Measurements from ENCODE around the gene AJM1.

DNA sequence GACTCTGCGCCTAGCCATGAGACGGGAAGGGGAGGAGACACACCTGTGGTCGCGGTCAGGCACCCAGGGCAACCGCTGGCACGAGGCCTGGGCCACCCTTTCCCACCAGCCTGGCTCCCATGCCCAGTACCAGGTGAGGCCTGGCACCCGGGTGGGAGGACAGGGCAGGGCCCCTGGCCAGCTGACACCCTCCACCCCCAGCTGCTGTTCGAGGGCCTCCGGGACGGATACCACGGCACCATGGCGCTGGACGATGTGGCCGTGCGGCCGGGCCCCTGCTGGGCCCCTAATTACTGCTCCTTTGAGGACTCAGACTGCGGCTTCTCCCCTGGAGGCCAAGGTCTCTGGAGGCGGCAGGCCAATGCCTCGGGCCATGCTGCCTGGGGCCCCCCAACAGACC is 14.9 kb downstream of the AJM1 start:
- TF ChIP-seq EP300 (IDR thresholded peaks at IDR 0.05; ENCODE audit: borderline replicate concordance in 1 of 2, low read depth in 2 of 2, low read length in 2 of 2) (no peak), POLR2A (IDR thresholded peaks at IDR 0.05; ENCODE audit: control extremely low read depth in 1 of 2, low read depth in 2 of 2, low read length in 2 of 2) (no peak), ASH2L (IDR thresholded peaks at IDR 0.05; ENCODE audit: low read length) (no peak), JUND (IDR thresholded peaks at IDR 0.05; ENCODE audit: low read length) (no peak)
- TF ChIP-seq, protein P1, sequence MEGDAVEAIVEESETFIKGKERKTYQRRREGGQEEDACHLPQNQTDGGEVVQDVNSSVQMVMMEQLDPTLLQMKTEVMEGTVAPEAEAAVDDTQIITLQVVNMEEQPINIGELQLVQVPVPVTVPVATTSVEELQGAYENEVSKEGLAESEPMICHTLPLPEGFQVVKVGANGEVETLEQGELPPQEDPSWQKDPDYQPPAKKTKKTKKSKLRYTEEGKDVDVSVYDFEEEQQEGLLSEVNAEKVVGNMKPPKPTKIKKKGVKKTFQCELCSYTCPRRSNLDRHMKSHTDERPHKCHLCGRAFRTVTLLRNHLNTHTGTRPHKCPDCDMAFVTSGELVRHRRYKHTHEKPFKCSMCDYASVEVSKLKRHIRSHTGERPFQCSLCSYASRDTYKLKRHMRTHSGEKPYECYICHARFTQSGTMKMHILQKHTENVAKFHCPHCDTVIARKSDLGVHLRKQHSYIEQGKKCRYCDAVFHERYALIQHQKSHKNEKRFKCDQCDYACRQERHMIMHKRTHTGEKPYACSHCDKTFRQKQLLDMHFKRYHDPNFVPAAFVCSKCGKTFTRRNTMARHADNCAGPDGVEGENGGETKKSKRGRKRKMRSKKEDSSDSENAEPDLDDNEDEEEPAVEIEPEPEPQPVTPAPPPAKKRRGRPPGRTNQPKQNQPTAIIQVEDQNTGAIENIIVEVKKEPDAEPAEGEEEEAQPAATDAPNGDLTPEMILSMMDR (IDR thresholded peaks at IDR 0.05; ENCODE audit: control extremely low read depth in 1 of 3, insufficient read depth in 1 of 3, low read depth in 1 of 3, low read length in 3 of 3): no peak

Measured in H1 (cell line).